ENCODE results near the gene IGF2BP2.

DNA sequence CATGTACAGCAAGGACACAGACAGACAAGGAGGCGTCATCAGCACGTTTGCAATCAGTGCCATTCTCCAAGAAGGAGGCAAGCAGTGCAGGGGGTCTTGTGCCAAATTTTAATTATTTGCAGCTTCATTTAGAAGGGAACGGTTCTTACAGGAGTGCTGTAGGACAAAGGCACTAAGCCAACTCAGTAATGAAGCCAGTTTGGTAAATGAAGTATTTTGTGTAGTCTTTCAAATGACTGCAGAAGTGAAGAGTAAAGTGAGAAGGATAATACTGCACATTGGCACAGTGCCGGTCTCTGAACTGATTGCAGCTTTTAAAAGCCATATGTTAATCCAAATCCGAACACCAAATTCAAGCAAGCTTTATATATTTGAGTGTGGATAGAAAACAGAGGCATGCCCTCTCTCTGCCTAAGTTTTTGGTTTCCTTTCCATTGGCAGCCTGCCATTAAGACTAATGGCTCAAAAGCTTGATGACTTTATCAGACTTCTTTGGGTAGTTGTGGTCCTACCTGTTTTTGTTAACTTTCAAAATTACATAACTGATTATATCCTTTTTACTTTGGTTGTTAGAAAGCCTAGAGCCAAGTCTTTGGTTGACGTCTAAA, 137.5 kb downstream of the IGF2BP2 start:
- no peak for TF ChIP-seq POLR2A (IDR thresholded peaks at IDR 0.05; ENCODE audit: low read depth, low read length)
- TF ChIP-seq MAFK (IDR thresholded peaks at IDR 0.05; ENCODE audit: low read depth, low read length): no peak
- no peak for TF ChIP-seq FOS (IDR thresholded peaks at IDR 0.05; ENCODE audit: low read depth, low read length)
- no peak for TF ChIP-seq MXI1 (IDR thresholded peaks at IDR 0.05; ENCODE audit: borderline replicate concordance, low read depth, low read length)
- TF ChIP-seq CEBPB (IDR thresholded peaks at IDR 0.05; ENCODE audit: low read depth, low read length): no peak
- TF ChIP-seq MAZ (IDR thresholded peaks at IDR 0.05; ENCODE audit: borderline replicate concordance, low read depth, low read length): no peak
- TF ChIP-seq, protein P1, sequence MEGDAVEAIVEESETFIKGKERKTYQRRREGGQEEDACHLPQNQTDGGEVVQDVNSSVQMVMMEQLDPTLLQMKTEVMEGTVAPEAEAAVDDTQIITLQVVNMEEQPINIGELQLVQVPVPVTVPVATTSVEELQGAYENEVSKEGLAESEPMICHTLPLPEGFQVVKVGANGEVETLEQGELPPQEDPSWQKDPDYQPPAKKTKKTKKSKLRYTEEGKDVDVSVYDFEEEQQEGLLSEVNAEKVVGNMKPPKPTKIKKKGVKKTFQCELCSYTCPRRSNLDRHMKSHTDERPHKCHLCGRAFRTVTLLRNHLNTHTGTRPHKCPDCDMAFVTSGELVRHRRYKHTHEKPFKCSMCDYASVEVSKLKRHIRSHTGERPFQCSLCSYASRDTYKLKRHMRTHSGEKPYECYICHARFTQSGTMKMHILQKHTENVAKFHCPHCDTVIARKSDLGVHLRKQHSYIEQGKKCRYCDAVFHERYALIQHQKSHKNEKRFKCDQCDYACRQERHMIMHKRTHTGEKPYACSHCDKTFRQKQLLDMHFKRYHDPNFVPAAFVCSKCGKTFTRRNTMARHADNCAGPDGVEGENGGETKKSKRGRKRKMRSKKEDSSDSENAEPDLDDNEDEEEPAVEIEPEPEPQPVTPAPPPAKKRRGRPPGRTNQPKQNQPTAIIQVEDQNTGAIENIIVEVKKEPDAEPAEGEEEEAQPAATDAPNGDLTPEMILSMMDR (conservative IDR thresholded peaks at IDR 0.05; ENCODE audit: low read depth, low read length): no peak
- no peak for TF ChIP-seq RFX5 (IDR thresholded peaks at IDR 0.05; ENCODE audit: low read depth, low read length)
